Measurements from ENCODE around the gene SMIM41.

The SMIM41 gene

GRCh38 chr12:52056801-52057637, 22.5 kb upstream of the SMIM41 start:
- Mint-ChIP-seq H3K4me1 (peaks cover 36% of the 10 kb centered on the region), H3K36me3 (peaks cover 70% of the 10 kb centered on the region)

GRCh38 chr12:52057638-52058576, 21.6 kb upstream of the SMIM41 start:
- peaks cover 64% of the 10 kb centered on the region for H3K36me3 Mint-ChIP-seq
- no peak for DNase-seq (ENCODE audit: low spot score in 2 of 2)
- no peak overlapping the region for H3K27ac Mint-ChIP-seq
- no peak for ATAC-seq
- H3K9me3 Mint-ChIP-seq, result no peaks in the 10 kb centered on the region
- no peak overlapping the region for H3K4me3 Mint-ChIP-seq
- H3K4me1 Mint-ChIP-seq, result peaks cover 27% of the 10 kb centered on the region

More at GRCh38 chr12:52056801-52057637, 22.5 kb upstream of the SMIM41 start:
- DNase-seq (ENCODE audit: low spot score in 2 of 2) (no peak), ATAC-seq (no peak)
- Mint-ChIP-seq H3K27ac (no peak overlapping the region), H3K4me3 (no peak overlapping the region), H3K9me3 (no peaks in the 10 kb centered on the region)

GRCh38 chr12:52058631-52059361, 20.7 kb upstream of the SMIM41 start:
- Mint-ChIP-seq H3K4me1 (peaks cover 19% of the 10 kb centered on the region), H3K27ac (no peak overlapping the region), H3K9me3 (no peaks in the 10 kb centered on the region), H3K4me3 (no peak overlapping the region), H3K36me3 (peaks cover 55% of the 10 kb centered on the region)
- ATAC-seq (no peak), DNase-seq (ENCODE audit: low spot score in 2 of 2) (no peak)

- H3K27ac Mint-ChIP-seq, result no peak overlapping the region
- peaks cover 10% of the 10 kb centered on the region for H3K4me1 Mint-ChIP-seq
- ATAC-seq (no peak), DNase-seq (ENCODE audit: low spot score in 2 of 2) (no peak)
- no peak overlapping the region for H3K4me3 Mint-ChIP-seq
- no peaks in the 10 kb centered on the region for H3K9me3 Mint-ChIP-seq
- peaks cover 45% of the 10 kb centered on the region for H3K36me3 Mint-ChIP-seq
These were observed 19.7 kb upstream of the SMIM41 start for GRCh38 chr12:52059582-52060497.

GRCh38 chr12:52060498-52061177, 18.9 kb upstream of the SMIM41 start:
- DNase-seq (ENCODE audit: low spot score in 2 of 2), result no peak
- Mint-ChIP-seq H3K9me3 (no peaks in the 10 kb centered on the region), H3K27ac (no peak overlapping the region), H3K4me3 (no peak overlapping the region), H3K36me3 (peaks cover 37% of the 10 kb centered on the region), H3K4me1 (peaks cover 16% of the 10 kb centered on the region)
- no peak for ATAC-seq

- peaks cover 19% of the 10 kb centered on the region for H3K4me1 Mint-ChIP-seq
- no peaks in the 10 kb centered on the region for H3K9me3 Mint-ChIP-seq
- H3K36me3 Mint-ChIP-seq, result peaks cover 27% of the 10 kb centered on the region
- DNase-seq (ENCODE audit: low spot score in 2 of 2) (no peak), ATAC-seq (no peak)
- H3K4me3 Mint-ChIP-seq, result no peak overlapping the region
- H3K27ac Mint-ChIP-seq, result no peak overlapping the region
These were observed 17.9 kb upstream of the SMIM41 start for GRCh38 chr12:52061470-52062166.

- Mint-ChIP-seq H3K36me3 (peaks cover 19% of the 10 kb centered on the region), H3K4me3 (no peak overlapping the region), H3K9me3 (no peaks in the 10 kb centered on the region), H3K27ac (no peak overlapping the region), H3K4me1 (peaks cover 20% of the 10 kb centered on the region)
- DNase-seq (ENCODE audit: low spot score in 2 of 2) (no peak), ATAC-seq (no peak)
These were observed 17.1 kb upstream of the SMIM41 start for GRCh38 chr12:52062167-52063081.

GRCh38 chr12:52063082-52063924, 16.2 kb upstream of the SMIM41 start:
- DNase-seq (ENCODE audit: low spot score in 2 of 2) (no peak), ATAC-seq (no peak)
- Mint-ChIP-seq H3K4me3 (no peak overlapping the region), H3K36me3 (peaks cover 10% of the 10 kb centered on the region), H3K27ac (peak overlapping the region; percentile 63), H3K9me3 (no peaks in the 10 kb centered on the region), H3K4me1 (peaks cover 18% of the 10 kb centered on the region)

GRCh38 chr12:52063981-52064649, 15.4 kb upstream of the SMIM41 start:
- H3K4me3 Mint-ChIP-seq, result no peak overlapping the region
- no peaks in the 10 kb centered on the region for H3K9me3 Mint-ChIP-seq
- H3K27ac Mint-ChIP-seq, result peak overlapping the region; percentile 63

GRCh38 chr12:52066346-52067080, 13.0 kb upstream of the SMIM41 start:
- no peak for DNase-seq (ENCODE audit: low spot score in 2 of 2)
- peak; percentile 68 for ATAC-seq
- H3K4me3 Mint-ChIP-seq, result peak overlapping the region; percentile 9
- H3K9me3 Mint-ChIP-seq, result no peaks in the 10 kb centered on the region
- H3K27ac Mint-ChIP-seq, result peak overlapping the region; percentile 5
- H3K36me3 Mint-ChIP-seq, result peaks cover 6% of the 10 kb centered on the region
- peaks cover 42% of the 10 kb centered on the region for H3K4me1 Mint-ChIP-seq

More at GRCh38 chr12:52063981-52064649, 15.4 kb upstream of the SMIM41 start:
- DNase-seq (ENCODE audit: low spot score in 2 of 2) (no peak), ATAC-seq (no peak)
- H3K4me1 Mint-ChIP-seq, result peaks cover 21% of the 10 kb centered on the region
- H3K36me3 Mint-ChIP-seq, result peaks cover 2% of the 10 kb centered on the region

GRCh38 chr12:52067081-52067374, 12.5 kb upstream of the SMIM41 start:
- H3K27ac Mint-ChIP-seq, result no peak overlapping the region
- DNase-seq (ENCODE audit: low spot score in 2 of 2) (no peak), ATAC-seq (no peak)
- H3K4me1 Mint-ChIP-seq, result peaks cover 46% of the 10 kb centered on the region
- H3K9me3 Mint-ChIP-seq, result no peaks in the 10 kb centered on the region
- peaks cover 6% of the 10 kb centered on the region for H3K36me3 Mint-ChIP-seq
- H3K4me3 Mint-ChIP-seq, result peak overlapping the region; percentile 9
